NCI-H1930 (cell line): ENCODE data around the gene C1orf52.
A peak's percentile ranks its signal among the peaks of the same experiment; 100 is the strongest.

Experiments used
- DNase-seq, 2 experiments: peaks; one replicate each; lab custom pipeline; 2025; lab: John Stamatoyannopoulos, UW

C1orf52 gene

GRCh38 chr1:85259118-85259911, at the start of gene C1orf52:
Gene C1orf52, minus strand, starts transcription at chr1:85259662. Its CDS starts 29 bp downstream, at chr1:85259633.
- DNase-seq, result peak; percentile 80 to 93

- DNase-seq, result no peak
Measured at GRCh38 chr1:85308833-85309350, 49.4 kb upstream of the C1orf52 start.

DNA sequence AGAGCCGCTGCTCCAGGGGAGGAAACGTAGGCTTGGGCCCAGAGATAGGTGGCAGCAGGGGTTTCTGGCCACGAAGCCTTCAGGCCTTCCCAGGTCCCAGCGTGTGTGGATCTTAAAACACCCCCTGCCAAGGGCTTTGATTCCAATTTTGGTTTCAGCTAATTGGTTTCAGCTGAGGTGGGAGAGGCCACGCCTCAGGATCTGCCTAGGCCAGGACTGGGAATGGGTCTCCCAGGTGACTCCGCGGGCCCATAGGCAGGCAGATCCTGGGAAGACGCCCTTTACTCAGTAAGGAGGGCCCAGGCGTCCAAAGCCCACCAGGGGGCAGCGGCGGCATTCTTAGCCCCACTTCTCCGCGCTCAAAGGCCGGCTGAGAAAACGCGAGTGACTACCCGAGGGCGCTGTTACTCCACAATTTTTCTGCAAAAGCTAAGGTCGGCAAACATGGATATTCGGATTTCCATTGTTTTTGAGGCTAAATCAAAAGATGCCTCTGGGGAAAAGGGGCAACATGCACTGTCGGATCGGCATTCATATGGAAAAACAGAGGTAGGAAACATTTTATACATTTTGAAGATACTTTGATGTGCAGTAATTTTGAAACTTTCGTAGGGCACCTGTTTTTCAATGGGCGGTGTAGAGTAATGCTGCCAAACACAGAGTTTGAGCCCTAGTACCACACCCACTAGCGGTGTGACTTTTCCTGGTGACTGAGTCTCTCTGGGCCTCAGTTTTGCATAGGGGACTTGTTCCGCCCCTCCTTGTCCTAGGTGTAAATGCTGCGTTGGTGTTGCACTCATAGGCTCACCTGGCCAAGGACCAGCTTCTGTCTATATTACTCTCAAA, 48.7 kb upstream of the C1orf52 start:
- DNase-seq, result peak; percentile 63 to 75

DNA sequence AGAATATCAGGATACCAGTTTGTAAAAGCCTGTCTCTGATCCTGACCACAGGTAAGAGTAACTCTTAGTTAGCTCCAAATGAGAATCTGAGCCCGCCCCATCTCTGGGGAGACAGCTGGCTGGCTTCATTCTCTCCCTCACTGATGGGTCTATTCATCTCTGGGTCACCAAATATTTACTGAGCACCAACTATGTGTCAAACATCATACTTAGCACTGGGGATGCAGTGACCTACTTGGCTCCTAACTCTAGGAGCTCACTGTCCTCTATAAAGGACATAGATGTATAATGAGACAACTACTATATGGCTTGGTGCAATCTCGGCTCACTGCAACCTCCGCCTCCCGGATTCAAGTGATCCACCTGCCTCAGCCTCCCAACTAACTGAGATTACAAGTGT, 46.8 kb upstream of the C1orf52 start:
- DNase-seq, result no peak

DNA sequence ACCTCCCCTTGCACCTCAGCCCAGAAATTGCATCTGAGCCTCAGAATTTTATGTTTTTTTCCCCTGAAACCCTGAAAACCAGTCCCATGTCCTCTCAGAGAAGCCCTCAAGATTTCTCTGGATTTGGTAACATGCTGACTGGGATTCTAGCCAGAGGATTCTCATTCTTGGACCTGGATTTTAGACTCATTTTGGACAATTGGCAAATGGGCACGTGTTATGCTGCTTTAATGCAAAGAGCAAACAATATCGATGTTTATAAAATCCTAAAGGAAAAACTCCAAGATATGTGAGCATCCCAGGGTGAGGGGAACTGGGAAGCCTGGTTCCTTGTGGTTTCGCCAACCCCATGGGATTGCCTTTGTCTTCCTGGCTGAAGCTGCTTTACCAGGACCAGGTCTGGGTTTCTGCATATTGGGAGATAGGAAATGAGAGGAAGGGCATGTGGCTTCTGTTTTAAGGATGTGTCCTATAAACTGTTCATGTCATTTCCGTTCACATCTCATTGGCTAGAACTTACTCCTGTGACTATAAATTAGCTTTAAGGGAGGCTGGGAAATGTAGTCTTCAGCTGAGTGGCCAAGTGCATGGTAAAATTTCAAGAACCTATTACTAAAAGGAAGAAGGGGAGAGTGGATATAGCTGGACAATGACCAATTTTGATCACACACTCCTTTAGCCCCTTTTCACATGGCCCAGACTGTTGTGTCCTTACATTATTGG, 44.1 kb upstream of the C1orf52 start:
- DNase-seq, result no peak

GRCh38 chr1:85300140-85300539, 40.7 kb upstream of the C1orf52 start:
- no peak for DNase-seq

DNA sequence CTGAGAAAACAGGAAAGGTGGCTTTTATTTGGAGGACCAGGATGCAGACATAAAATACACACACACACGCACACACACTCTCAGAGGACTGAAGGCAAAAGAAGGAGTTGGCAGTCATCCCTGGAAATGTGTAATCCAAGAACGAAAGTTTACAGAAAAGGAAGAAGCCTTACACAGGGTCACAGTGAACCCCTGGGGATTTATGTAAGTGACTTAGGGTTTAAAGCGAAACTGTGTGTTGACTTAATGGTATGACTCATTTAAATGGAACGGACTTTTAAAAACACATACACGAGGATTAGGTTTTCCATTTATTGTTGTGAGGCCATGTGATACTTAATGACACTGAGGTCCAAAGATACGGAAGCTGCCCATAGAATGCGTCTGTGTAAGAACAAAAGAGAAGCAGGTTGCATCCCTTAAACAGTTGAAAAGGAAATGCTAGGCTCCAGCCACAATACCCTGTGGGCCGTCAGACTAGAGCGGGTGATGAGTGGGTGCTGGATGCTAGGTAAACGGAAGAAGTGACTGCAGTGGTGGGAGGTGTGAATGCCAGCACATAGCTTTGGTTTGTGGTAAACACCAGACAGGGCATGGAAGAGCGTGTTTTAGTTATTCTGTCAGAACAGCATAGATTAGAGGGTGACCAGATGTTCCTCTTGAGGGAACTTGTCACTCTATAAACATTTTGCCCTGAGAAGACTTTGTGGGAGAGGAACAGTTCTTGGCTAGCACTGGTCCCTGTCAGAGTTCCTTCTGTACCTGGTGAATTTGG, 38.6 kb upstream of the C1orf52 start:
- no peak for DNase-seq

DNA sequence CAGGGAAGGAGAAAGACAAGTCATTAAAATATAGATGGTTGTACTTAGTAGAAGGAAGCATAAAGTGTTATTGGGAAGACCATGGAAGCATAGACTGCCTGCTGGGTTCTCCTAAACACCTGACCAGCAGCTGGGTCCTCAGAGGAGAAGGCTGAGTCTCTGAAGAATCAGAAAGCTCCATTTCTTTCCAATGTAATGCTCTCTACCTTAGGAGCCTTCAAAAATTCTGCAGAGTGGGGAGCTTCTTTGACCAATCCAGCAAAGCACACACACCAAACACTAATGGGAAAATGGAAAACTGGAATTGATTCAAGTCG, 38.0 kb upstream of the C1orf52 start:
- DNase-seq, result no peak

- DNase-seq, result no peak
Measured at GRCh38 chr1:85296980-85297379, 37.5 kb upstream of the C1orf52 start.

- no peak for DNase-seq
Measured at GRCh38 chr1:85295654-85296053, 36.2 kb upstream of the C1orf52 start.

GRCh38 chr1:85295006-85295431, 35.6 kb upstream of the C1orf52 start:
- DNase-seq, result no peak

- no peak for DNase-seq
Measured at GRCh38 chr1:85290826-85291225, 31.4 kb upstream of the C1orf52 start.

- DNase-seq, result no peak
Measured at GRCh38 chr1:85289848-85290335, 30.4 kb upstream of the C1orf52 start.

GRCh38 chr1:85289207-85289847, 29.9 kb upstream of the C1orf52 start:
- DNase-seq, result no peak

- no peak for DNase-seq
Measured at GRCh38 chr1:85284202-85284601, 24.7 kb upstream of the C1orf52 start.

DNA sequence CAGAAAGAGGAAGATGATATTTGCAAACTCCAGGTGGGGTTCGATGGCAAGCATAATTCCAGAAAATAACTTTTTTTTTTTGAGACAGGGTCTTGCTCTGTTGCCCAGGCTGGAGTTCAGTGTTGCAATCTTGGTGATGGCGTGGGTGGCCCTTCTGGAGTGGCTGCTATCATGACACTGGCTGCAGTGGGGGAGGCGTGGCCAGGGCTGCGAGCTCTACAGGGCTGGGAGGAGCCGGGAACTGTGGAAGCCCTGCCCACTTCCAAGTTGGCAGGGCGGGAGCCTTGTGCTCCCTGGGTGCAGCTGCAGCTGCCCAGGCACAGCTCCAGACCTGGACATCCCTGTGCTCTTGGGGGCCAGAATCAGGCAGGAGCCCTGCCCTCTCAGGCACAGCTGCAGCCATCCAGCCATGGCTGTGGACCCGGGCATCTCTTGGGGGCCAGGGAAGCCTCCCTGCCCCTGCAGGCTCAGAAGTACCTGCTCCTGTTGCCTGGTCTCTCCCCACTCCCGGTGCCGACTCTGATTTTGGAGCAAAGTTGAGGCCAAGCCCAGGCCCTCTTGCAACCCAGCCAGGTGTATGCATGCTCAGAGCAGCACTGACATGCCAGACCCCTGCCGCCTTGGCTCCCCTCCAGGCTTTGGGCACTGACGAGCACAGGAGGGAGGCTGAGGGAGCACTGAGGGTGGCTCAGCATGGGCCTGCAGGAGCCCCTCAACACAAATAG, 24.2 kb upstream of the C1orf52 start:
- no peak for DNase-seq

DNA sequence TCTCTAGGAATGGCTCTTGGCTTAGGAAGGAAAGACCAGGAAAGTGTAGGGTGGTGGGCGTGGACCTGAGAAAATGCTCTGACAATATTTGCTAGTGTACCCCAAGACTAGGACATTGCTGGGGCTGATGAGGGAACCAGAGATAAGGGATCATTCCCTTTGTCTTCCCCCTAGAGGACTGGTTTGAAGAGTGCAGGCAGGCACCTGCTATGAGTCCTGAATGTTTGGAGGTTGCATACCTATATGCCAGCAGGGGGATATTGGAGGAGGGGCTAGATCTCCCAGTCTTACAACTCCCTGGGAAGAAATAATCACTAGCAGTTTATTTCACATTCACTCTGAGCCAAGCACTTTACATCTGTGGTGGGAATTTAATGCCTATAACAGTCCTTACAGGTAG, 23.0 kb upstream of the C1orf52 start:
- DNase-seq, result no peak

- no peak for DNase-seq
Measured at GRCh38 chr1:85280636-85281035, 21.2 kb upstream of the C1orf52 start.

DNA sequence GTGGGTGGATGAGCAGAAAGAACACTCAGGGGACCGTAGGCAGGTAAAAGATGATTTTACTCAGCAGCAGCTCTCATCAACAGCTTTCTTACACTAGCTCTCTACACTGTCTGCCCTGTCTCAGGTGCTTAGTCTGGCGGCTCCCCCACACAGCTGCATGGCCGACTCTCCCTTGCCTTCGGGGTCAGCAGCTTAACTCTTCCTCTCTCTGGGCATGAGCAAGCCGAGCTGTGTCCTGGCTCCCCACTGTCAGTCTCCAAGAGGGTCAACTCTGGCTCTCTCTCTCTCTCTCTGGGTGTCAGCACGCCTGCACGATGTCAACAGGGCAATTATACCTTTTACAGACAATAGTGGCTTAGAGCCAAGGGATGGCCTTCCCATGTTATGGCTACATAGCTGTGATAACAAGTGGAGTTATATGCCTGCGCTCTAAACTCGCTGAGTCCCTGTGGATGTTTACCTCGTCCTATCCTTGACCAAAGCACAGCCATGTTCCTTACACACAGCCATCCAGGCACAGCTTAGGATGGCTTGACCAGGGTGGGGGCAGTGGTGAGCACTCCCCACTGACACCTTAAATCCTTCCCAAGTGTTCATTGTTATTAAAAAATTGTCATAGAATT, 20.1 kb upstream of the C1orf52 start:
- no peak for DNase-seq

- DNase-seq, result no peak
Measured at GRCh38 chr1:85278853-85279314, 19.4 kb upstream of the C1orf52 start.
